Vagina (tissue), 2 donors: ENCODE data around the gene DNM3. TPM values are rescaled to one million over a fixed set of nuclear protein-coding genes. Genes with fewer than 3 reads are reported as not detected.

Source experiments
- DNase-seq, 2 donors: peaks; one replicate each; pipeline ENCODE4 v3.0.0-alpha.2; 2017; ENCODE audit errors: extremely low spot score in 2 of 2
- H3K27ac ChIP-seq: fragments of 200-600 bp; sonication (generic); one replicate; pipeline ENCODE4 v1.5.1; 2019
- H3K27me3 ChIP-seq: fragments of 200-600 bp; sonication (generic); one replicate; pipeline ENCODE4 v1.5.1; 2019
- H3K36me3 ChIP-seq, 2 donors: fragments of 200-600 bp; sonication (generic); one replicate each; pipeline ENCODE4 v1.5.1; 2017 to 2019
- H3K4me1 ChIP-seq: fragments of 200-600 bp; sonication (generic); one replicate; pipeline ENCODE4 v1.5.1; 2019
- H3K4me3 ChIP-seq, 2 donors: fragments of 200-600 bp; sonication (generic); 1 replicate in 1 of 2; 2 replicates in 1 of 2; pipeline ENCODE4 v1.5.1; 2016 to 2019
- H3K9me3 ChIP-seq: fragments of 200-600 bp; sonication (generic); one replicate; pipeline ENCODE4 v1.5.1; 2019
- CTCF ChIP-seq, 3 experiments: fragments of 450-650 bp in 2 of 3; fragments of 200-600 bp in 1 of 3; sonication (generic) in 1 of 3; IDR thresholded peaks; one replicate each; pipeline ENCODE4 v1.5.1; 2017 to 2019; ENCODE audit warnings: antibody characterized with exemption in 3 of 3, mild to moderate bottlenecking in 2 of 3, moderate library complexity in 2 of 3
- POLR2A ChIP-seq, 2 donors: fragments of 450-650 bp; IDR thresholded peaks; one replicate each; pipeline ENCODE4 v1.6.1; 2017; ENCODE audit warnings: antibody characterized with exemption in 2 of 2, mild to moderate bottlenecking in 2 of 2, moderate library complexity in 2 of 2
- POLR2AphosphoS5 ChIP-seq, 2 donors: sonication (generic); formaldehyde crosslinking; IDR thresholded peaks; one replicate each; pipeline ENCODE4 v1.9.0; 2017; ENCODE audit warnings: antibody characterized with exemption in 2 of 2, mild to moderate bottlenecking in 2 of 2, low read depth in 1 of 2; ENCODE audit not compliant: insufficient read depth in 1 of 2
- intact Hi-C: fragments of 100-400 bp; cut with DNase I; formaldehyde crosslinking; loops from one replicate; pipeline ENCODE4 v1.15.1; 2023
- total RNA-seq: library from RNA; depleted of rRNA; stranded (reverse); fragments of >200 nt; gene quantifications from one replicate; pipeline ENCODE4 v1.2.3, GENCODE V29; 2016

Gene DNM3
- total RNA-seq, 1 donor from 2014 or later = 15.5 TPM

GRCh38 chr1:172201572-172201971, 360.3 kb downstream of the DNM3 start:
- no peak overlapping the region for H3K27ac ChIP-seq
- intact Hi-C loops = no loop called here
- DNase-seq = no peak
- H3K4me1 ChIP-seq = no peaks in the 10 kb centered on the region
- H3K4me3 ChIP-seq = no peak overlapping the region
- H3K36me3 ChIP-seq = no peaks in the 10 kb centered on the region
- TF ChIP-seq POLR2A (IDR thresholded peaks at IDR 0.05) (no peak), POLR2AphosphoS5 (IDR thresholded peaks at IDR 0.05; ENCODE audit: insufficient read depth in 1 of 2, low read depth in 1 of 2) (no peak)
- no peaks in the 10 kb centered on the region for H3K9me3 ChIP-seq
- no peaks in the 10 kb centered on the region for H3K27me3 ChIP-seq

GRCh38 chr1:172203135-172203823, 362.0 kb downstream of the DNM3 start:
- H3K4me1 ChIP-seq = no peaks in the 10 kb centered on the region
- intact Hi-C loops = no loop called here
- H3K4me3 ChIP-seq = no peak overlapping the region
- no peaks in the 10 kb centered on the region for H3K36me3 ChIP-seq
- no peaks in the 10 kb centered on the region for H3K9me3 ChIP-seq
- H3K27me3 ChIP-seq = no peaks in the 10 kb centered on the region
- DNase-seq = no peak
- no peak for TF ChIP-seq CTCF (IDR thresholded peaks at IDR 0.05)
- no peak for TF ChIP-seq POLR2A (IDR thresholded peaks at IDR 0.05)
- no peak for TF ChIP-seq POLR2AphosphoS5 (IDR thresholded peaks at IDR 0.05; ENCODE audit: insufficient read depth in 1 of 2, low read depth in 1 of 2)
- no peak overlapping the region for H3K27ac ChIP-seq

- no peaks in the 10 kb centered on the region for H3K9me3 ChIP-seq
- no peaks in the 10 kb centered on the region for H3K27me3 ChIP-seq
- H3K36me3 ChIP-seq = no peaks in the 10 kb centered on the region
- intact Hi-C loops = no loop called here
- no peak overlapping the region for H3K27ac ChIP-seq
- H3K4me1 ChIP-seq = no peaks in the 10 kb centered on the region
- TF ChIP-seq CTCF (IDR thresholded peaks at IDR 0.05) (no peak), POLR2A (IDR thresholded peaks at IDR 0.05) (no peak), POLR2AphosphoS5 (IDR thresholded peaks at IDR 0.05; ENCODE audit: insufficient read depth in 1 of 2, low read depth in 1 of 2) (no peak)
- no peak overlapping the region for H3K4me3 ChIP-seq
- DNase-seq = no peak
Observed at GRCh38 chr1:172203902-172204301, 362.6 kb downstream of the DNM3 start.

- Histone ChIP-seq H3K27ac (no peak overlapping the region), H3K9me3 (no peaks in the 10 kb centered on the region), H3K36me3 (no peaks in the 10 kb centered on the region), H3K4me3 (no peak overlapping the region), H3K27me3 (no peaks in the 10 kb centered on the region), H3K4me1 (no peaks in the 10 kb centered on the region)
- intact Hi-C loops = no loop called here
- DNase-seq = no peak
- TF ChIP-seq POLR2A (IDR thresholded peaks at IDR 0.05) (no peak), POLR2AphosphoS5 (IDR thresholded peaks at IDR 0.05; ENCODE audit: insufficient read depth in 1 of 2, low read depth in 1 of 2) (no peak), CTCF (IDR thresholded peaks at IDR 0.05) (no peak)
Observed at GRCh38 chr1:172206256-172206655, 365.0 kb downstream of the DNM3 start.

- no peak for DNase-seq
- Histone ChIP-seq H3K27ac (no peak overlapping the region), H3K36me3 (no peaks in the 10 kb centered on the region), H3K9me3 (no peaks in the 10 kb centered on the region), H3K4me3 (no peak overlapping the region), H3K27me3 (no peaks in the 10 kb centered on the region), H3K4me1 (no peaks in the 10 kb centered on the region)
- TF ChIP-seq POLR2A (IDR thresholded peaks at IDR 0.05) (no peak), CTCF (IDR thresholded peaks at IDR 0.05) (no peak), POLR2AphosphoS5 (IDR thresholded peaks at IDR 0.05; ENCODE audit: insufficient read depth in 1 of 2, low read depth in 1 of 2) (no peak)
- intact Hi-C loops = no loop called here
Observed at GRCh38 chr1:172208635-172209034, 367.3 kb downstream of the DNM3 start.
